Stimulated activated CD4-positive, alpha-beta T cell treated with anti-CD3 and anti-CD28 coated beads, TNF-alpha, amount 100 ng/mL, for 1 hour (primary cell): Measurements from ENCODE around the gene RASGRF1.

Source experiments
- DNase-seq, 3 donors: peaks; one replicate each; pipeline ENCODE4 v3.0.0-alpha.2; 2020; ENCODE audit warnings: low read depth in 3 of 3, low spot score in 1 of 3

The RASGRF1 gene

GRCh38 chr15:79067969-79068368 is 22.6 kb downstream of the RASGRF1 start:
- no peak for DNase-seq

- no peak for DNase-seq
These were observed 23.3 kb downstream of the RASGRF1 start for GRCh38 chr15:79067072-79067833.

- DNase-seq: no peak
These were observed 24.0 kb downstream of the RASGRF1 start for GRCh38 chr15:79066391-79067071.

- no peak for DNase-seq
These were observed 24.7 kb downstream of the RASGRF1 start for GRCh38 chr15:79065706-79066376.

- DNase-seq: no peak
These were observed 25.2 kb downstream of the RASGRF1 start for GRCh38 chr15:79065361-79065705.

GRCh38 chr15:79064496-79064895 is 26.1 kb downstream of the RASGRF1 start:
- DNase-seq: no peak

GRCh38 chr15:79060175-79060574 is 30.4 kb downstream of the RASGRF1 start:
- DNase-seq: no peak

GRCh38 chr15:79059081-79059572 is 31.5 kb downstream of the RASGRF1 start:
- DNase-seq: no peak

- no peak for DNase-seq
These were observed 32.2 kb downstream of the RASGRF1 start for GRCh38 chr15:79058260-79058850.

- DNase-seq: no peak
These were observed 33.5 kb downstream of the RASGRF1 start for GRCh38 chr15:79057050-79057449.

GRCh38 chr15:79054350-79054749 is 36.2 kb downstream of the RASGRF1 start:
- DNase-seq: no peak

- no peak for DNase-seq
These were observed 36.7 kb downstream of the RASGRF1 start for GRCh38 chr15:79053894-79054293.

- no peak for DNase-seq
These were observed 38.4 kb downstream of the RASGRF1 start for GRCh38 chr15:79051941-79052731.

- DNase-seq: no peak
These were observed 39.6 kb downstream of the RASGRF1 start for GRCh38 chr15:79051029-79051428.

GRCh38 chr15:79050341-79050740 is 40.2 kb downstream of the RASGRF1 start:
- DNase-seq: no peak

- no peak for DNase-seq
These were observed 41.2 kb downstream of the RASGRF1 start for GRCh38 chr15:79049416-79049815.

- no peak for DNase-seq
These were observed 42.7 kb downstream of the RASGRF1 start for GRCh38 chr15:79047676-79048439.

GRCh38 chr15:79046691-79047404 is 43.7 kb downstream of the RASGRF1 start:
- no peak for DNase-seq

GRCh38 chr15:79045041-79045440 is 45.5 kb downstream of the RASGRF1 start:
- DNase-seq: no peak
